RWPE2 (cell line): Measurements from ENCODE around the gene HYAL2.

ENCODE experiments used
- ATAC-seq: fragments of 200-7000 bp; cut with Tn5 transposase; 3 replicates; pipeline ENCODE4 v1.9.1; 2021; ENCODE audit warnings: low read depth
- DNase-seq: peaks from one replicate; pipeline ENCODE4 v3.0.0-alpha.2; 2020; ENCODE audit warnings: low spot score
- H3K27ac ChIP-seq: fragments of 450-650 bp; 2 replicates; pipeline ENCODE4 v1.5.1; 2017; ENCODE audit warnings: mild to moderate bottlenecking; ENCODE audit not compliant: poor library complexity, severe bottlenecking
- H3K27me3 ChIP-seq: fragments of 250-450 bp; sonication (Bioruptor Pico); 2 replicates; pipeline ENCODE4 v1.5.1; 2021; ENCODE audit warnings: mild to moderate bottlenecking, moderate library complexity; ENCODE audit not compliant: insufficient read depth, poor library complexity, severe bottlenecking
- H3K36me3 ChIP-seq: fragments of 250-450 bp; sonication (Bioruptor Pico); 2 replicates; pipeline ENCODE4 v1.5.1; 2020; ENCODE audit warnings: low read depth, mild to moderate bottlenecking, moderate library complexity
- H3K4me1 ChIP-seq: fragments of 250-450 bp; sonication (Bioruptor Pico); 2 replicates; pipeline ENCODE4 v1.5.1; 2021; ENCODE audit warnings: mild to moderate bottlenecking, moderate library complexity; ENCODE audit not compliant: insufficient read depth, poor library complexity, severe bottlenecking
- H3K4me3 ChIP-seq: fragments of 250-450 bp; sonication (Bioruptor Pico); 2 replicates; pipeline ENCODE4 v1.5.1; 2021; ENCODE audit warnings: mild to moderate bottlenecking, moderate library complexity; ENCODE audit not compliant: severe bottlenecking
- H3K9me3 ChIP-seq: fragments of 250-450 bp; sonication (Bioruptor Pico); 2 replicates; pipeline ENCODE4 v1.5.1; 2021; ENCODE audit warnings: mild to moderate bottlenecking, moderate library complexity; ENCODE audit not compliant: severe bottlenecking
- CTCF ChIP-seq: fragments of 450-650 bp; IDR thresholded peaks from one replicate; pipeline ENCODE4 v1.5.1; 2017; ENCODE audit warnings: mild to moderate bottlenecking, moderate library complexity; ENCODE audit not compliant: poor library complexity, severe bottlenecking

The HYAL2 gene

DNA sequence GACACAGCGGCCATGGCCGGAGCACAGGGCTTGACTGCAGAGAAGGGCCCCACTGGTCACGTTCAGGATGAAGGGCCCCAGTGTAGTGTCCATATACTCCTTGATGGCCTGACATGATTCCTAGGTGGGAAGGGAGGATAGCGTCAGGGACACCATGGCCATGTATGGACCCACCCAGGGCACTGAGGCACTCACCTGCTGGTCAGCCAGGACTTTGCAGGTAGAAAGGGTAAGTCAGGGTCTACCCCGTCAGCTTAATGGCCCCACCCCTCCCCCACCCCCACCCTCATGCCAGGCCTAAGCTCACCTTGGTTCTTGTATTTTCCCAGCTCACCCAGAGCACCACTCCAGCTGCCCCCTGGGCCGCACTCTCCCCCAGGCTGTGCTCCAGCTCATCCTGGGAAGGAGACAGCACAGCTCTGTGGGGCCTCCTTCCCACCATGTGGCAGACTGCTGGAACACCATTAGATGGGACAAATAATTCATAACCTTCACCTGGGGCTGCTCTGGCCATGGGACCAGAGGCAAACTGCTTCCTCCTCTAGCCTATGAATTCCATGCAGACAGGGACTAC, 21.8 kb downstream of the HYAL2 start:
- H3K4me3 ChIP-seq: peak overlapping the region; percentile 30
- H3K9me3 ChIP-seq: no peaks in the 10 kb centered on the region
- DNase-seq: no peak
- H3K4me1 ChIP-seq: peaks cover 9% of the 10 kb centered on the region
- peak overlapping the region; percentile 95 for H3K27ac ChIP-seq
- no peaks in the 10 kb centered on the region for H3K36me3 ChIP-seq
- ATAC-seq: no peak
- no peaks in the 10 kb centered on the region for H3K27me3 ChIP-seq
- no peak for TF ChIP-seq CTCF

- Histone ChIP-seq H3K4me1 (peaks cover 9% of the 10 kb centered on the region), H3K27ac (peak overlapping the region; percentile 95), H3K36me3 (no peaks in the 10 kb centered on the region), H3K9me3 (no peaks in the 10 kb centered on the region), H3K4me3 (peak overlapping the region; percentile 30), H3K27me3 (no peaks in the 10 kb centered on the region)
- TF ChIP-seq CTCF: no peak
- ATAC-seq (peak; percentile 1), DNase-seq (no peak)
Measured at GRCh38 chr3:50299929-50300680, 22.4 kb downstream of the HYAL2 start.

GRCh38 chr3:50299638-50299928, 23.0 kb downstream of the HYAL2 start:
- DNase-seq: no peak
- Histone ChIP-seq H3K27me3 (no peaks in the 10 kb centered on the region), H3K27ac (peak overlapping the region; percentile 95), H3K36me3 (no peaks in the 10 kb centered on the region), H3K9me3 (no peaks in the 10 kb centered on the region), H3K4me1 (peaks cover 9% of the 10 kb centered on the region), H3K4me3 (peak overlapping the region; percentile 30)
- TF ChIP-seq CTCF: no peak
- ATAC-seq: peak; percentile 73

GRCh38 chr3:50298836-50299637, 23.5 kb downstream of the HYAL2 start, which contains the start of the genes HYAL3 and NAA80:
Gene HYAL3 (minus strand): TSS chr3:50299405. CDS start chr3:50295602, 3,803 bp downstream.
Gene NAA80 (minus strand): TSS chr3:50299405. CDS start chr3:50297463, 1,942 bp downstream.
- H3K27ac ChIP-seq: peak within 1 kb of the TSS; percentile 95
- DNase-seq (peak; percentile 99), ATAC-seq (peak; percentile 77)
- no peaks in the 10 kb centered on the region for H3K36me3 ChIP-seq
- H3K9me3 ChIP-seq: no peaks in the 10 kb centered on the region
- H3K27me3 ChIP-seq: no peaks in the 10 kb centered on the region
- peak; percentile 35 for TF ChIP-seq CTCF
- peak within 1 kb of the TSS; percentile 63 for H3K4me3 ChIP-seq
- H3K4me1 ChIP-seq: peaks cover 9% of the 10 kb centered on the region
